ENCODE measurements around the gene TMEM138. TPM values are rescaled to one million over a fixed set of nuclear protein-coding genes. Genes with fewer than 3 reads are reported as not detected.

Gene TMEM138
- total and polyA plus RNA-seq, 2 of the 13 experiments (the other 11 are each of a cell fraction or from before 2014, with no cell fraction given) = 43.5 to 61.0 TPM

DNA sequence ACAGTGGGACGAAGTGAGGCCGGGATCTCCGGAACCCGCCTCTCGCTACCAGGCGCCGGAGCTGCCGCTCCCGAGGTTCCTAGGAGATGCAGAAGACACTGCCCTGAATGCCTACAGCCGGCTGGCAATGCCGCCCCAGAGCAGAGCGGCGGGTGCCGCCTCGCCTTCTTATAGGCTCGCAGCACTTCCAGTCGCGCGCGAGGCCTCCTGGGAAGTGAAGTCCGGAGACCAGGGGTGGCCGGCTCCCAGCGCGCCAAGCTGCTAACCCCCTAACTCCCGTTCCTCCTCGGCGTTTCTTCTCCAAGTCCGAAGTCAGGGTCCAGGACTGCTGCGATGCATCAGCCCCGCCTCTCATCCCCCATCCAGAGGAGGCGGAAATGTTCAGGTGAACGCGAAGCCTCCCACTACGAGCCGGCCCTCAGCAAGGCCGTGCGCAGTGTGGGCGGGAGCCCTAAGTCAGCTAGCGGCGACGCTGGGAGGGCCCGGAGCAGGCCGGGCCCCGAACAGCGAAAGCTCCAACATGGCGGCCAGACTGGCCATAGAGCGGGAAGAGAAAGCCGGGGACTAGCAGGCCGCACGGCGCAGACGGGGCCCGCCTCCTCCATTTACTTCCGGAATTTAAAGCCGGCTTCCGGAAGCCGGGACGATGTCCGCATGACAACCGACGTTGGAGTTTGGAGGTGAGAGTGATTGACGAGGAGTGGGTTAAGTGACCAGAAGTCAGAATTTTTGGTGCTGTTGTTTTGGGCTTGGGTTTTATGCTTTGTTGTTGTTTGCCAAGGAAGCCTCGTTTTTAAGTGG, at the start of gene TMEM138, which contains the start of gene CYB561A3 (continued):
- peak; percentile 41; the same call in 1 of the 2 replicates for TF ChIP-seq TBX3 (IDR thresholded peaks at IDR 0.05; ENCODE audit: borderline replicate concordance)
- TF ChIP-seq ZNF383 (CRISPR knock-in tag; IDR thresholded peaks at IDR 0.05; ENCODE audit: borderline replicate concordance) = 0 out of 2 replicates have a peak, but pooled peaks have one; percentile 74
- TF ChIP-seq SAFB2 (CRISPR knock-in tag; IDR thresholded peaks at IDR 0.05; ENCODE audit: borderline replicate concordance, low read depth) = peak; percentile 76; the same call in 1 of the 2 replicates
- peak; percentile 48 for TF ChIP-seq HOXA5 (CRISPR knock-in tag; IDR thresholded peaks at IDR 0.05)
- peak; percentile 25; the same call in 1 of the 2 replicates for TF ChIP-seq KDM3A (CRISPR knock-in tag; IDR thresholded peaks at IDR 0.05; ENCODE audit: low read depth)
- peak; percentile 79 for TF ChIP-seq ARNT2 (CRISPR knock-in tag; IDR thresholded peaks at IDR 0.05; ENCODE audit: low read depth)
- no peak for TF ChIP-seq HNRNPH1 (optimal IDR thresholded peaks at IDR 0.05; ENCODE audit: low read depth, low read length)
- TF ChIP-seq, protein P1, sequence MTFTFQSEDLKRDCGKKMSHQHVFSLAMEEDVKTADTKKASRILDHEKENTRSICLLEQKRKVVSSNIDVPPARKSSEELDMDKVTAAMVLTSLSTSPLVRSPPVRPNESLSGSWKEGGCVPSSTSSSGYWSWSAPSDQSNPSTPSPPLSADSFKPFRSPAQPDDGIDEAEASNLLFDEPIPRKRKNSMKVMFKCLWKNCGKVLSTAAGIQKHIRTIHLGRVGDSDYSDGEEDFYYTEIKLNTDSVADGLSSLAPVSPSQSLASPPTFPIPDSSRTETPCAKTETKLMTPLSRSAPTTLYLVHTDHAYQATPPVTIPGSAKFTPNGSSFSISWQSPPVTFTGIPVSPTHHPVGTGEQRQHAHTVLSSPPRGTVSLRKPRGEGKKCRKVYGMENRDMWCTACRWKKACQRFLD (CRISPR knock-in tag; IDR thresholded peaks at IDR 0.05; ENCODE audit: borderline replicate concordance) = peak; percentile 73; the same call in 1 of the 2 replicates
- TF ChIP-seq ZNF460 (CRISPR knock-in tag; IDR thresholded peaks at IDR 0.05; ENCODE audit: borderline replicate concordance) = no peak; the same call in 1 of the 2 replicates
- no peak; the same call in none of the 2 replicates for TF ChIP-seq SOX5 (CRISPR knock-in tag; IDR thresholded peaks at IDR 0.05; ENCODE audit: borderline replicate concordance)
- no peak for TF ChIP-seq TBP (CRISPR knock-in tag; IDR thresholded peaks at IDR 0.05)
- TF ChIP-seq JDP2 (CRISPR knock-in tag; IDR thresholded peaks at IDR 0.05; ENCODE audit: borderline replicate concordance) = no peak; the same call in 1 of the 2 replicates
- TF ChIP-seq, protein P2, sequence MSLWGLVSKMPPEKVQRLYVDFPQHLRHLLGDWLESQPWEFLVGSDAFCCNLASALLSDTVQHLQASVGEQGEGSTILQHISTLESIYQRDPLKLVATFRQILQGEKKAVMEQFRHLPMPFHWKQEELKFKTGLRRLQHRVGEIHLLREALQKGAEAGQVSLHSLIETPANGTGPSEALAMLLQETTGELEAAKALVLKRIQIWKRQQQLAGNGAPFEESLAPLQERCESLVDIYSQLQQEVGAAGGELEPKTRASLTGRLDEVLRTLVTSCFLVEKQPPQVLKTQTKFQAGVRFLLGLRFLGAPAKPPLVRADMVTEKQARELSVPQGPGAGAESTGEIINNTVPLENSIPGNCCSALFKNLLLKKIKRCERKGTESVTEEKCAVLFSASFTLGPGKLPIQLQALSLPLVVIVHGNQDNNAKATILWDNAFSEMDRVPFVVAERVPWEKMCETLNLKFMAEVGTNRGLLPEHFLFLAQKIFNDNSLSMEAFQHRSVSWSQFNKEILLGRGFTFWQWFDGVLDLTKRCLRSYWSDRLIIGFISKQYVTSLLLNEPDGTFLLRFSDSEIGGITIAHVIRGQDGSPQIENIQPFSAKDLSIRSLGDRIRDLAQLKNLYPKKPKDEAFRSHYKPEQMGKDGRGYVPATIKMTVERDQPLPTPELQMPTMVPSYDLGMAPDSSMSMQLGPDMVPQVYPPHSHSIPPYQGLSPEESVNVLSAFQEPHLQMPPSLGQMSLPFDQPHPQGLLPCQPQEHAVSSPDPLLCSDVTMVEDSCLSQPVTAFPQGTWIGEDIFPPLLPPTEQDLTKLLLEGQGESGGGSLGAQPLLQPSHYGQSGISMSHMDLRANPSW (CRISPR knock-in tag; IDR thresholded peaks at IDR 0.05; ENCODE audit: borderline replicate concordance) = no peak; the same call in 1 of the 2 replicates
- TF ChIP-seq MIXL1 (CRISPR knock-in tag; IDR thresholded peaks at IDR 0.05) = no peak
- no peak for TF ChIP-seq HMG20A (CRISPR knock-in tag; IDR thresholded peaks at IDR 0.05; ENCODE audit: borderline replicate concordance)
- peak; percentile 83; the same call in 1 of the 2 replicates for TF ChIP-seq ZNF891 (CRISPR knock-in tag; IDR thresholded peaks at IDR 0.05)
- no peak for TF ChIP-seq FOSL1 (CRISPR knock-in tag; IDR thresholded peaks at IDR 0.05; ENCODE audit: borderline replicate concordance)
- no peak for TF ChIP-seq EHMT2 (IDR thresholded peaks at IDR 0.05; ENCODE audit: borderline replicate concordance, low read depth, low read length)
- TF ChIP-seq, protein P3, sequence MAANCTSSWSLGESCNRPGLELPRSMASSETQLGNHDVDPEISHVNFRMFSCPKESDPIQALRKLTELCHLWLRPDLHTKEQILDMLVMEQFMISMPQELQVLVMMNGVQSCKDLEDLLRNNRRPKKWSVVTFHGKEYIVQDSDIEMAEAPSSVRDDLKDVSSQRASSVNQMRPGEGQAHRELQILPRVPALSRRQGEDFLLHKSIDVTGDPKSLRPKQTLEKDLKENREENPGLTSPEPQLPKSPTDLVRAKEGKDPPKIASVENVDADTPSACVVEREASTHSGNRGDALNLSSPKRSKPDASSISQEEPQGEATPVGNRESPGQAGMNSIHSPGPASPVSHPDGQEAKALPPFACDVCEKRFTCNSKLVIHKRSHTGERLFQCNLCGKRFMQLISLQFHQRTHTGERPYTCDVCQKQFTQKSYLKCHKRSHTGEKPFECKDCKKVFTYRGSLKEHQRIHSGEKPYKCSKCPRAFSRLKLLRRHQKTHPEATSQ (CRISPR knock-in tag; IDR thresholded peaks at IDR 0.05; ENCODE audit: borderline replicate concordance) = 0 out of 2 replicates have a peak, but pooled peaks have one; percentile 60
- TF ChIP-seq CREM (IDR thresholded peaks at IDR 0.05) = peak; percentile 78
- TF ChIP-seq CREM (CRISPR knock-in tag; IDR thresholded peaks at IDR 0.05) = no peak
- no peak; the same call in 1 of the 2 replicates for TF ChIP-seq ISL2 (CRISPR knock-in tag; IDR thresholded peaks at IDR 0.05)
- peak; percentile 58; the same call in 1 of the 2 replicates for TF ChIP-seq NAIF1 (CRISPR knock-in tag; IDR thresholded peaks at IDR 0.05; ENCODE audit: borderline replicate concordance)
